Stimulated activated CD4-positive, alpha-beta T cell treated with anti-CD3 and anti-CD28 coated beads, TNF-alpha, amount 100 ng/mL, for 48 hours (primary cell): ENCODE measurements around the gene PIGL.

Experiments used
- DNase-seq, 3 donors: peaks; one replicate each; pipeline ENCODE4 v3.0.0-alpha.2; 2020; ENCODE audit warnings: low read depth in 3 of 3

Gene PIGL

GRCh38 chr17:16353317-16354174 lies 136.5 kb downstream of the PIGL start, which contains the start of gene CENPV:
TSS of gene CENPV (minus strand) at chr17:16353469. CDS start at chr17:16353436, 33 bp downstream.
- DNase-seq: peak in 2 of 3 donors; percentile 29 to 63

GRCh38 chr17:16354585-16354984 lies 137.6 kb downstream of the PIGL start:
- DNase-seq: no peak

- no peak for DNase-seq
These were observed 141.4 kb downstream of the PIGL start for GRCh38 chr17:16358394-16358793.

GRCh38 chr17:16361874-16362273 lies 144.9 kb downstream of the PIGL start:
- DNase-seq: no peak

- peak; percentile 53 to 60 (median 60) for DNase-seq
These were observed 146.9 kb downstream of the PIGL start for GRCh38 chr17:16363749-16364536.

GRCh38 chr17:16364625-16365024 lies 147.6 kb downstream of the PIGL start:
- no peak for DNase-seq

- DNase-seq: no peak
These were observed 154.7 kb downstream of the PIGL start for GRCh38 chr17:16371742-16372141.

- no peak for DNase-seq
These were observed 157.3 kb downstream of the PIGL start for GRCh38 chr17:16374146-16374938.
